KOPT-K1 (cell line): ENCODE data around the gene NNAT.
A peak's percentile ranks its signal among the peaks of the same experiment; 100 is the strongest.

ENCODE experiments used
- H3K27ac ChIP-seq: fragments of 200-600 bp; sonication (generic); 2 replicates; pipeline ENCODE4 v1.5.1; 2016; ENCODE audit warnings: antibody characterized with exemption, mild to moderate bottlenecking, low read depth, low read length; ENCODE audit not compliant: poor library complexity, severe bottlenecking
- H3K36me3 ChIP-seq: fragments of 200-600 bp; sonication (generic); 2 replicates; pipeline ENCODE4 v1.5.1; 2017; ENCODE audit warnings: antibody characterized with exemption, mild to moderate bottlenecking, low read length, moderate library complexity; ENCODE audit not compliant: insufficient read depth
- H3K9me3 ChIP-seq: fragments of 200-600 bp; sonication (generic); 2 replicates; pipeline ENCODE4 v1.5.1; 2017; ENCODE audit warnings: antibody characterized with exemption, low read length, mild to moderate bottlenecking; ENCODE audit not compliant: insufficient read depth, poor library complexity, severe bottlenecking

Gene NNAT

DNA sequence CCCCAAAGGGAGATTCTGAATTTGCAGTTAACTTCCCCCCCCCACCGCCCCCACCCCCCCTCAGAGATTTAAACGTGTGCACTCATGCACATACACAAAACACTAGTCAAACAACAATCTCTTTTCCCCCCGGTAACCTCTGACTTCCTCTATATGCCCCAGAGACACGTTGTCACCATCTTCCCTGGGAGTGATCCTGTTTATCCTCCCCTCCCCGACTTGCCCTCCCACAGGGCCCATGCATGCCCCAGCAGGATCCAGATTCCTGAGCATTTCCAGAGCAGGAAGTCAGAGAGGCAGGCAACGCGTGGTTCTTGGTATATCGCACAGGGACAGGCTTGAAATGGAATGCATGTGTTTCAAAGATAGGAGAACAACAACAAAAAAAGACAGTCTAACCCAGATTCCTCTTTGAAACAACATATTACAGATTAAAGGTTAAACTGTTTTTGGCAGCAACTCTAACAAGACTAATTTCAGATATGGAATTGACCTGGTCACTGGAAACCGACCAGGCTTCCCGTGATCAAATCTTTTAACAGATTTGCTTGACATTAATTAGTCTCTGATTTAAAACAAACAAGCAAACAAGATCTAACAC lies 5.3 kb downstream of the NNAT start:
- peaks cover 6% of the 10 kb centered on the region for H3K9me3 ChIP-seq
- H3K36me3 ChIP-seq, result no peaks in the 10 kb centered on the region
- H3K27ac ChIP-seq, result no peak overlapping the region

DNA sequence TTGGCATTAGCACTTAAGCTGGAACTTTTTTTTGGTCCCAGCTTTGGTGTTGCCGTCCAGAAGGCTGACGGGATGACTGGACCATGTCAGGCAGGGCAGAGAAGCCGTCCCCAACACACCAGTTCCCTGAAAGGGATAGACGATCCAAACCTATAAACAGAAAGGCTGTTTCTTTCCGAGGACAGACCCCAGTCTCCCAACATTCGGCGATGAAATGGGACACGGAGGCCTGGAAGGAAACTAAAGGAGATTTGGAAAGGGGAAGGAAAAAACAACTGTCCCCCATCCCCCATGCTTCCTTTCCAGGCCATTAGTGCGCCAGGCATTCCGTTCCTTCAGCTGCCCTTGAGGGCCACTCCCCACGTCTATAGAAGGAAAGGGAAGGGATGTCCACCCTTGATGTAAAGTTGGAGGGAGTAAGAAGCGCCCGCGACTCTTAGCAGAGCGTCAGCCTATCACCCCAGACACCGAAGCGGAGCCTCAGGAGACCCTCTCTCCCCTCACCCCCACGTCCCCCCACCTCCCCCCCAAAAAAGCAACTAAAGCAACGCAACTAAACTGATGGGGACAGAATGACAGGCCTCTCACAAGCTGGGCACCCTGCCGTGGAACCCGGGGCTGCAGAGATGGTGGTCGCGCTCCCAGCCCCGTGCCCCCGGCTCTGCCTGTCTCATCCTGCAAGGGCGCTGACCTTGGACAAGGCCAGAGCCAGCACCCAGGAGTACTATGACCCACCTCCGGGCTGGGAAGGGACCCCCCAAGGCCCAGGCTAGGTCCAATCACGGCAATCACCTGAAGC lies 6.0 kb downstream of the NNAT start:
- peak overlapping the region; percentile 90 for H3K27ac ChIP-seq
- H3K36me3 ChIP-seq, result no peaks in the 10 kb centered on the region
- no peaks in the 10 kb centered on the region for H3K9me3 ChIP-seq

GRCh38 chr20:37527638-37528445 lies 6.8 kb downstream of the NNAT start, which contains the start of gene BLCAP:
BLCAP (minus strand) TSS chr20:37527876; CDS start chr20:37519174, 8,702 bp downstream.
- no peaks in the 10 kb centered on the region for H3K9me3 ChIP-seq
- peak within 1 kb of the TSS; percentile 90 for H3K27ac ChIP-seq
- no peaks in the 10 kb centered on the region for H3K36me3 ChIP-seq

GRCh38 chr20:37528446-37529213 lies 7.6 kb downstream of the NNAT start:
- H3K27ac ChIP-seq, result peak overlapping the region; percentile 90
- no peaks in the 10 kb centered on the region for H3K36me3 ChIP-seq
- no peaks in the 10 kb centered on the region for H3K9me3 ChIP-seq

GRCh38 chr20:37529214-37529967 lies 8.3 kb downstream of the NNAT start:
- H3K27ac ChIP-seq, result no peak overlapping the region
- H3K9me3 ChIP-seq, result no peaks in the 10 kb centered on the region
- H3K36me3 ChIP-seq, result no peaks in the 10 kb centered on the region

GRCh38 chr20:37529968-37530600 lies 9.0 kb downstream of the NNAT start:
- no peaks in the 10 kb centered on the region for H3K36me3 ChIP-seq
- H3K27ac ChIP-seq, result no peak overlapping the region
- no peaks in the 10 kb centered on the region for H3K9me3 ChIP-seq

DNA sequence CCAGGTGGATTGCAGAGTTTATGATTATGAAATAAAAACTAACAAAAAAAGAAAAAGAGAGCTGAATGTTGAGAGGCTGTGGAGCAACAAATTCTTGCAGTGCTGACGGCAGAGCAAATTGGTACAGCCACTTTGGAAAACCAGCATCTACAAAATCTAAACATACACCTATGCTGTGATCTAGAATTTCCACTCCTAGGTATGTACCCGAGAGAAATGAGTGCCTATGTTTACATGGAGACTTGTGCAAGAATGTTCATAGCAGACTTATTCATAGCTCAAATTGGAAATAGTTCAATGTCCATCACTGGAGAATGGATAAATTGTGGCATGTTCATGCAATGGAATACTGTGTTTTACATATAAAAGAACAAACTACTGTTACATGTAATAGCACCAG lies 9.6 kb downstream of the NNAT start:
- Histone ChIP-seq H3K9me3 (no peaks in the 10 kb centered on the region), H3K27ac (no peak overlapping the region), H3K36me3 (no peaks in the 10 kb centered on the region)

GRCh38 chr20:37531856-37532255 lies 10.8 kb downstream of the NNAT start:
- no peak overlapping the region for H3K27ac ChIP-seq
- no peaks in the 10 kb centered on the region for H3K36me3 ChIP-seq
- no peaks in the 10 kb centered on the region for H3K9me3 ChIP-seq

DNA sequence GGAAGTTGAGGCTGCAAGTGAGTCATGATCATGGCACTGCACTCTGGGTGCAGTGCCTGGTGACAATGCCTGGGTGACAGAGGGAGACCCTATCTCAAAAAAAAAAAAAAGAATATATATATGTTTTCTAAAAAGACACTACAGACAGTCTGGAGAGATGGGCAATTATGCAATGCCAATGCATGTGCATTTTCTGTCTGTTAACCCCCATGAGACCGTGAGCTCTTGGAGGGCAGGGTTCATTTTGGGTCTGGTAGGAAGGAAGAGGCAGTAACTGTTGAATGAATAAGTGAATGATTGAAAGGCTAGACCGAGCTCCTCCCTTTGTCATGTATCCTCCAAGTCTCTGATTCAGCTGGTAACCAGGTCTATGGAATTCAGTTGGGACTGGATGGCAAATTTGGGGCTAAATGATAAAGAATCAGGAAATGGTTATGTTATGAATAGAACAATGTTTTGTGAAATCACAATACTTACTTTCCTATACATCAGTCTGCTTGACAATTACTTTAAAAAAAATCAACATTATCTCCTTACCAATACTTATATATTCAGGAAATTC lies 12.2 kb downstream of the NNAT start:
- Histone ChIP-seq H3K27ac (no peak overlapping the region), H3K36me3 (no peaks in the 10 kb centered on the region), H3K9me3 (no peaks in the 10 kb centered on the region)

GRCh38 chr20:37534401-37535157 lies 13.5 kb downstream of the NNAT start:
- Histone ChIP-seq H3K9me3 (no peaks in the 10 kb centered on the region), H3K27ac (no peak overlapping the region)

DNA sequence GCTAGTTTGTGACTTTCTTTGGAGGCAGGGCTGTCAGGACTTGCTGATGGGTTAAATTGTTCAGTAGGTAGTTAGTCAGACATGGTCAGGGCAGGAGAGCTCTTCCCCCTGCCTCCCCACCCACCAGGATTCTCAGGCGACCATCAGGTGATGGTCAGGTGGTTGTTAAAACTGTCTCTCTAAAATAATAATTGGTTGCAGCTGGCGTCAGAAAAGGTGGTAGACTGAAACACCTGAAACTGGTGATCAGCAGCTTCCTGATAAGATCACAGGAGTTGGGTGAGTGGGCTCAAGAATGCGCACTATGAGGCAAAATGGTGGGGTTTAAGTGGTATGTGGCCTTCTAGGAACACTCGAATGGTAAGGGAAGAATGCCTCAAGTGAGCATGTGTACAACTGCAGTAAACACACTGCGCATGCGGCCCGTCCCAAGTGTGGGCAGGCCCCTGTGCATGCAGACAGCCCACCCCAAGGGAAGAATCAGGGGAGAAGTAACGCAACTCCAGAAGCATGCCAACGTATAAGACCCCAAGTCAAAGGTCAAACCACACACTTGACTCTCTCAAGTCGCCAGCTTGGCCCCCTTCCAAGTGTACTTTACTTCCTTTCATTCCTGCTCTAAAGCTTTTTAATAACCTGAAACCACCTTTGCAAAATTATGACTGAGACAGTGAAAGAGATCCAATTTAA lies 14.5 kb downstream of the NNAT start:
- no peaks in the 10 kb centered on the region for H3K9me3 ChIP-seq
- H3K27ac ChIP-seq, result no peak overlapping the region
- no peaks in the 10 kb centered on the region for H3K36me3 ChIP-seq

More at GRCh38 chr20:37534401-37535157, 13.5 kb downstream of the NNAT start:
- no peaks in the 10 kb centered on the region for H3K36me3 ChIP-seq

GRCh38 chr20:37537505-37537904 lies 16.5 kb downstream of the NNAT start:
- Histone ChIP-seq H3K36me3 (no peaks in the 10 kb centered on the region), H3K27ac (no peak overlapping the region), H3K9me3 (no peaks in the 10 kb centered on the region)
